LNCaP clone FGC (cell line): Measurements from ENCODE around the gene CACHD1.

ENCODE experiments used
- DNase-seq: peaks from one replicate; pipeline ENCODE4 v3.0.0-alpha.2; 2011; ENCODE audit warnings: low read depth
- H3K4me3 ChIP-seq: 2 replicates; pipeline ENCODE4 v1.5.1; 2011; ENCODE audit warnings: mild to moderate bottlenecking, low read depth, low read length, control low read depth
- CTCF ChIP-seq: IDR thresholded peaks from 2 replicates; pipeline ENCODE4 v1.5.1; 2012; ENCODE audit warnings: mild to moderate bottlenecking; ENCODE audit not compliant: control insufficient read depth, insufficient read depth; ENCODE audit errors: extremely low read depth

The CACHD1 gene

GRCh38 chr1:64536836-64537490, 67.0 kb downstream of the CACHD1 start:
- peak; percentile 90 for DNase-seq
- TF ChIP-seq CTCF = no peak
- H3K4me3 ChIP-seq = peak overlapping the region; percentile 21

- DNase-seq = no peak
- no peak overlapping the region for H3K4me3 ChIP-seq
- TF ChIP-seq CTCF = no peak
Observed at GRCh38 chr1:64537942-64538341, 68.0 kb downstream of the CACHD1 start.

- no peak for DNase-seq
- H3K4me3 ChIP-seq = no peak overlapping the region
- no peak for TF ChIP-seq CTCF
Observed at GRCh38 chr1:64538389-64538788, 68.5 kb downstream of the CACHD1 start.

- TF ChIP-seq CTCF = no peak
- DNase-seq = no peak
- no peak overlapping the region for H3K4me3 ChIP-seq
Observed at GRCh38 chr1:64539289-64539688, 69.4 kb downstream of the CACHD1 start.

- H3K4me3 ChIP-seq = no peak overlapping the region
- DNase-seq = no peak
- TF ChIP-seq CTCF = no peak
Observed at GRCh38 chr1:64539781-64540218, 69.9 kb downstream of the CACHD1 start.

GRCh38 chr1:64540265-64540791, 70.4 kb downstream of the CACHD1 start:
- no peak for TF ChIP-seq CTCF
- H3K4me3 ChIP-seq = no peak overlapping the region
- DNase-seq = no peak

- no peak for TF ChIP-seq CTCF
- no peak overlapping the region for H3K4me3 ChIP-seq
- no peak for DNase-seq
Observed at GRCh38 chr1:64542118-64542517, 72.2 kb downstream of the CACHD1 start.
